SK-MEL-5 (cell line): ENCODE results near the gene NAB1. TPM values are rescaled to one million over a fixed set of nuclear protein-coding genes. Genes with fewer than 3 reads are reported as not detected.

Source experiments
- DNase-seq: peaks from one replicate; pipeline ENCODE4 v3.0.0-alpha.2; 2016; ENCODE audit warnings: low read depth, low spot score
- in situ Hi-C: cut with HindIII; loops from 2 replicates; pipeline ENCODE4 v1.10.0; 2016; ENCODE audit warnings: low sequenced_read_pairs, high pct_unique_total_duplicates, low pct_unique_long_range_greater_than_20kb
- total RNA-seq: library from RNA; depleted of rRNA; stranded (reverse); fragments of >200 nt; shearing (Covaris generic); gene quantifications from 2 replicates; pipeline ENCODE4 v1.2.3, GENCODE V29; 2014

NAB1 gene
- total RNA-seq, 1 experiment from 2014 or later, result 41.5 TPM

DNA sequence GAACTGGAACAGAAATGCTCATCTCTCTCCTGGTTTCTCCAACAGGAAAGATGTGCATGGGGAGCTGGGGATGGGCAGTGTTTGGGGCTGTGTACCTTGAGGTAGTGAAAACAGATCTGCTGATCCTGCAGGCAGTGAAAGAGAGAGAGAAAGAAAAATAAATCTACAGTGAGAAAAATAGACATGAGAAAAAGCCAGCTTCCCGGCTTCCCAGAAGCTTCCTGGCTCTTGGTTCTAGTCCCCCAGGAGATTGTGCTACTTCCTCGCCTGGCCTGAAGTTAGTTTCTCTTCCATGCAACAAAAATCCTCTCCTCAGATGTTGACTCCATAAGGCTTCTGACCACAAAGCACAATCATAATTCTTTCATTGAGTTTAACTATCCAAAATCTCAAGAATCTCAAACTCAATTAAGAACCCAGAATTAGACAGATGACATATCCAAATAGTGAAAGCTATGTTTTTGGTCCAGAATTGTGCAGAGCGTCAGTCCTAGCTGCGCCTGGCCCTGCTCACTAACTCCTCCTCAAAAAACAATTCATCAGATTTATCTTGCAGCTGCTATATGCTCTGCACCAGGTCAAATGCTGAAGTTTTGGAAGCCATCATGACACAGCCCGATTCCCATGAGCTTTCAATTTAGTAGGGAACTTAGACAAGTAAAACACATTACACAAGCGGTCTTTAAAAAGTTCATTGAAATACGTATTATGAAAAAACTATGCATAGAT lies 20.1 kb upstream of the NAB1 start:
- no peak for DNase-seq
- in situ Hi-C loops, result no loop called here

DNA sequence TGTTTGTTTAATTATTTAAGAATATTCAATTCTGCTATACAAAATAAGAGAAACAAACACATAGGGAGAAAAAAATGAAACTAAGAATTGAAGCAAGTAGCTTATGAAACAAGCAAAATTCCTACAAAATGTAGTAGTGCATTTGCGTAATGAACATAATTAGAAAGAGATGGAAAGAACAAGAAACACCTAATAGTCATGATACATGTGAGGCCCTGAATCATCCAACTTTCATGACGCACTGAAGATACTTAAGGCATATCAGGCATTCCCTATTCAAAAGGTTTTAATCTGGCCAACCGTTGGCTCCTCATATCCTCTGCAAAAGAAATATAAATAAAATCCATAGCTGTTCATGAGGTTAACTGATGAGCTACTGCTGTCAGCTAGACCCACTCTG lies 14.5 kb upstream of the NAB1 start:
- in situ Hi-C loops, result no loop called here

DNA sequence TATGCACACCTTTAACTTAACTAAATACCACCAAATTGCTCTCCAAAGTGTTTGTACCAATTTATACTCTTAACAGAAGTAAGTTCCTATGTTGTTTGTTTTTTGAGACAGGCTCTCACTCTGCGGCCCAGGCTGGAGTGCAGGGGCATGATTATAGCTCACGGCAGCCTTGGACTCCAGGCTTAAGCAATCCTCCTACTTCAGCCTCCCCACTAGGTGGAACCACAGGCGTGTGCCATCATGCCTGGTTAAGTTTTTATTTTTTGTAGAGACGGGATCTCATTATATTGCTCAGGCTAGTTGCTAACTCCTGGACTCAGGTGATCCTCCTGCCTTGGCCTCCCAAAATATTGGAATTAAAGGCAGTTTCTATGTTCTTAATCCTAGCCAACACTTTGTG lies 13.1 kb upstream of the NAB1 start:
- DNase-seq, result no peak
- in situ Hi-C loops, result no loop called here

More for the DNA sequence above, 14.5 kb upstream of the NAB1 start:
- no peak for DNase-seq

DNA sequence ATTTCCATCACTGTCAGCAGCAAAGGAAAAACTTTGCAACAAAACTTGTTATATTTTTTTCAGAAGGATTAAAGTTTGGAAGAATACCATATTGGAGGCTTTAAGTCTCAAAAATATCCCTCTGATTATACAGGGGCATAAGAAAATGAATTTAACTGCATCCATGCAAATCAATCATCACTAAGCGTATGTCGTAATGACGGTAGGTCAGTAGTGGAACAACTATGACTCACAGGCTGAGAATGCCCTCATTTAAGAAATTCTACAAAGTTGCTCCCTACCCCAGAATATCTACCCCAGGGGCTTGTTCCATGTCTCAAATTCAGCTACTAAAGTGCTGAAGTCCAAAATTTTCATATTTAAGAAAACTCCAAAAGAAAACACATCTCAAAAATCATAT lies 12.5 kb upstream of the NAB1 start:
- in situ Hi-C loops, result no loop called here
- DNase-seq, result no peak

DNA sequence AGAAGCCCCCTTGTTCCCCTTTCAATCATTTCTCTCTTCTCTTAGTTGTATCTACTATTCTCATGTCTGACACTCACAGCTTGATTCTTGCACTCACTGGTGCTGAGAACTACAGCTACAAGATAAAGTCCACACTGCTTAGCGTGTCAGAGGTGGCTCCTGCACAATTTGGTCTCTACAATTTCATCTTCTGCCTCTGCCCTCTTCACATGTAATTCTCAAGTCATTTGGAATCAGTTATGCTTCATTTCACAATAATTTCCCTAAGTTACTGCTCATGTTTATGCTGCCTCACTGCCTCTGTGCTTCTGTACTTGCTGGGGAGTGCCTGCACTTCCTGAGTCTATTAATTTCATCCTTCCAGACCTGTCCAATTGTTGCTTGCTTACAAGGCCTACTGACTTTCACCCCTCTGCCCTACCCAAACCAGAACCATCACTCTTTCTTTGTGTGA lies 11.6 kb upstream of the NAB1 start:
- in situ Hi-C loops, result no loop called here
- DNase-seq, result no peak

DNA sequence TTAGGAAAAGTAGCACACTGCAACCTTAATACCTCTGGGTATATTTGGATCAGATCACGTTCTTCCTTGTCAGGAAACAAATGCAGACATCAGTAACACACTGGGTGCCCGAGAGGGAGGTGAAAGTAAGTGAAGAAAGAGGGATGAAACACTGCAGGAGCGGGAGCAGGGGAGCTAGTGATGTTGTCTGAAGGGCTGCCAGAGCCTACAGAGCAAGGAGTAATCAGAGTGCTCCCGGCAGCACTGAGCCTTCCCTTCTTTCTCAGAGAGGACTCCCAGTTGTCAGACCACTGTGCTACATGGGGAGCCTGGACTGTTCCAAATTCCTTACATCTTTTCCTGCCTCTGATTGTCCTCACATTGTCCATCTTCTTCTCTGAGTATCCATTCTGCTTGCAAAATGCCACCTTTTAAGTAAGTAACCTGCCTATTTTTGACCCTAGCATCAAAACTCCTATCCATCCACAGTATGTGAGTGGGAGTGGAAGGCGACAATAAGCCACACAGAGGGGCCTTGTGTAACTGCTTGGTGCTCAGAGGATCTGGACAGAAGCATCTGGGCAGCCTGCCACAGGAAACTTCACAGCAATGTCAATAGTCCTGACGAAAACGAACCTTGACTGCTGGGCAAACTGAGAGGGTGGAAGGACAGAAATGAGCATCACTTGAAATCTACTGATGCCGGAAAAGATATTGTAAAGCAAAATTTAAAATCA lies 10.8 kb upstream of the NAB1 start:
- DNase-seq, result no peak
- in situ Hi-C loops, result no loop called here

DNA sequence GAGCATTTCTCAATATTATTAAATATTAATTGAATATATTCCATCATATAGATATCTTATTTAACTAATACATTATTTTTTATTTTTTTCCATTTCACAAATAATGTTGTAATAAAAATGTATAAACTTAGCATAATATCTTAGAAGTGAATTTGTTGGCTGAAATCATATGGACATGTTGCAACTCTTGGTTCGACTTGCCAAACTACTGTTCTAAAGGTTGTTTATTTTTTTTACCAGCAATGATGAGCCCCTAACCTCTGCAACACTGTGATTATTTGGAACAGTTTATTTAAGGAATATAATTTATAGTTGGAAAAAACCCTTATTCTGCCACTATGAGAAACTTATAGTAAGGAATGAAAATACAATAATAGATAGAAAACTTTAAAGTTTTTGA lies 8.8 kb upstream of the NAB1 start:
- DNase-seq, result no peak
- in situ Hi-C loops, result no loop called here

DNA sequence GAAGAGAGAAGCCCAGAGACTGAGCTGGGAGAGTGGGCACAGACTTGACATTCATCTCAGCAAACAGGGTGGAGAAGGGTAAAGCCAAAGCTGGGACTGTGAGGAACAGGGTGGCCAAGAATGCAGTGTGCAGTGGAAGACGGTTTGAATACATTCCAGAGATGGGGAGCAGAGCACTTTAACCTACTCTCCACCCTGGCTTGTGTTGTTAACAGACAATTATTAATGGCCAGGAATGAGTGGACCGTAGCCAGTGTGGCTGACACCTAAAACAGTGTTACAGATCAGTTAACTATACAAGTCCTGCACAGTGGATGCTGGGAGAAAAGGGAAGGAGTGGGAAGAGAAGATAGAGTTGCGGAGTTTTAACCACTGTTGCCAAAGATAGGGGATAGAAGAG lies 7.4 kb upstream of the NAB1 start:
- in situ Hi-C loops, result no loop called here
- DNase-seq, result no peak

DNA sequence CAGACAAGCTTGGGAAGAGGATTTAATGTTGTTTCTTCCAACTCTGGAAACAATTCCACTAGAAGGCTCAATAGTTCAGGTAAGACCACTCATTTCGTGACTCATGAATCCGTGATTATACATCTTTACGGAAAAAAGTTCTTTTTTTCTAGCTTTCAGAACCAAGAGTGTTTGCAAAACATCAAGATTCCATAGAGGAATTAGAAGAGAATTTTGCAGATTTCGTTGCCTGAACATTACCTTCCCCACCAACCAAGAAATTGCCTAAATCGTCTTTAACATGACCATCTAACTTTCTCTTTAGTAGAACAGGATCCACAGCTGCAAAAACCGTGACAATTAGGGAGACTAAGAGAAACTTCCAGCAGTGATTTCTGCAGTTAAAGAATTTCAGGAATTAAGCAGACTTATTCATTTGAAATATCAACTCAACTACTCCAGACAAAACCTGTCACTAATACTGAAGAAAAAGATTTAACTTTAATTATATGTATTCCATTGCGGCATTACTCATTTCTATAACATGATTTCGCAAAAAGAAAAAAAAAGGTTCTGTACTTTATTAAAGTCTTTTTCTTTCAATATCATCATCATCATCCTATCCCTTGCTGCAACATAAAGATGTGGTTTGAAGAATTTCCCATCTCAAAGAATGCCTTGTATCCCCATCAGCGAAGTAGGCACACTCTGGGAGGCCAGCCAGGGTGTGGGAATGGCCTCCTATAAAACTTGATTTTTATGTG lies 1.9 kb upstream of the NAB1 start:
- in situ Hi-C loops, result no loop called here
- DNase-seq, result no peak

DNA sequence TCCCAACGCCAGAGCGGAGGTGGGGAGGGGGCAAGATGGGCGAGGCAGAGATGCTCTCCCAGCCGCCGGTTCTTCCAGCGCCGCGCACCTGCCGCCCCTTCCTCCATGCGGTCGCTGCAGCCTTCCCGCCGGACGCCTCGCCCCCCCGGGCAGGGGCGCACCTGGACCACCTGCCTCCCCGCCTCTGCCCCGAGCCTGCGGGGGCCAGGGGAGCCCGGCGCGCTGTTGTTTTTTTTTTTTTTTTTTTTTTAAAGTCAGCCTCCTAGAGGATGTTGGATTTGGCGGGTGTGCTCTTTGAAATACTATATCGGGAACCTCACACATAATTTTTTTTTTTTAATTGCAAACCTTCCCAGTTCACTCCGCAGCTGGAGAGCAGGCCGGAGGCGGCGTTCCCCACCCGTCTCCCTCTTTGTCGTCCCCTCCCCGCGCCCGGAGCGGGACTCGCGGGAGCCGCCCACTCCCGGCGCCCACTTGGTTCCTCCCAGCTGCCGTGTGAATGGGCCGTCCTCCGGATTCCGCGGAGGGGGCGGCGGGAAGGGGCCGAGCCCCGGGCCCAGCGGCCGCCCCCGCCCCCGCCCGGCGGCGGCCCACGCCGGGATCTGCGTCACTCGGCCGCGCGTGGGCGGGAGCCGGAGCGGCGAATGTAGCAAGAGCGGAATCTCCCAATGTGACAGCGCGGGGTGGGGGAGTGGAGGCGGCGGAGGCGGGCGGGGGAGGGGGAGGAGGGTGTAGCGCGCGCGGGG lies 421 bp upstream of the NAB1 start:
- peak; percentile 72 for DNase-seq
- in situ Hi-C loops, result no loop called here

DNA sequence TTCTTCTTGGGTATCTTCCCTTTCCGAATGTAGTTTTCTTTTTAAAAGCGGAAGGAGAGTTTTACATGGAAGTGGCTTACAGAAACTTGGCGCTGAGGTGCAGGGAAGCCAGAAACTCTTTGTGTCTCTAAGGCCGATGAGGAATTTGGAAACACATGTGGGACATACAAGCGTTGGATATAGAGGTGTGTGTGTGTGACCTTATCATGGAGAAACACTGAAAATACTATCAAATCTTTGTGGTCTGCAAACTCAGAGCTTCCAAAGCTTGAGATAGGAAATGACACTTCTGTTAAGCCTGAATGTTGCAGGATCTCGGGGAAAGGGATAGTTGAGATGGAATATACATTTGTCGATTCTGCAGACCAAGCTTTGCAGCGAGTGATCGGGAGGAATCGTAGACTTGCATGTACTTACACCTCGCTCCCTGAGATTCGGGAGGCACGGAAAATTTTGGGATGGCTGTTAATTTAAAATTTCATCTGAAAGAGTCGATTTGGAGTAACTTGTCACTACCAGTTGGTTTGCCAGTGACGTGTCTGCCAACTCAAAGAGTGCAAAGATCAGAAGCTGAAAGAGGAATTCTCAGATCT lies 1.0 kb downstream of the NAB1 start:
- in situ Hi-C loops, result no loop called here
- DNase-seq, result peak; percentile 31

DNA sequence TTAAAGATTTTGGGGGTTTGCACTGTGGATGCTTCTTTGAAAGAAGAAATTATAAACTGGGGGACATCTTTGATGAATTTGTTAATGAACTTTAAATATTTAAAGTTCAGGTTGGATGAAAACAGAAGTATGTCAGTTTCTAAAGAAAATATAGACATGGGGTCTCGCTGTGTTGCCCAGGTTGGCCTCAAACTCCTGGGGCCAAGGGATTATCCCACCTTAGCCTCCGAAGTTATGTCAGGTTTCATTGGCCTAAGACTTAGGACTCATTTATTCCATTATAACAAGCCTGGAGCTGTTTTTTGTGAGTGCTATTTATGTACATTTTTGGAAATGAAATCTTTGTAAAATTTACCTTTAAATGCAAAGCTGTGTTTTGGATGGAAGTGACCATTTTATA lies 2.5 kb downstream of the NAB1 start:
- in situ Hi-C loops, result no loop called here

DNA sequence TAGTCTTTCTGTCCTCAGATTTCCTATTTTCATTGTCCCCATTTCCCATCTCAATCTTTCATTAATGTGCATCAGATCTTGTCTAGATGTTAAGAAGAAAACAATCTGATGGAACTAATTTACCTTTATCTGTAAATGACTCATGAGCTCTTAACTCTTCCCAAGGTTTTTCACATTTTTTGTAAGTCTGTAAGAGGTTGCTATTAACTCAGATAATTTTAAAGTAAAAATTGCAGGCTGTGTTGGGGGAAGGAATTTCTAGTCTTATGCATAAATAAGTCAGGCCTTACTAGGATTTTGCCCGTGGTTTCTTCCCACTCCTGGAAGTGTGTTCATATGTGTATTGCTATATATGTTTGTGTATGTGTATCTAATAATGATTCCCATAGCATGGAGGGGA lies 4.3 kb downstream of the NAB1 start:
- DNase-seq, result no peak
- in situ Hi-C loops, result no loop called here

More for the DNA sequence above, 2.5 kb downstream of the NAB1 start:
- no peak for DNase-seq

DNA sequence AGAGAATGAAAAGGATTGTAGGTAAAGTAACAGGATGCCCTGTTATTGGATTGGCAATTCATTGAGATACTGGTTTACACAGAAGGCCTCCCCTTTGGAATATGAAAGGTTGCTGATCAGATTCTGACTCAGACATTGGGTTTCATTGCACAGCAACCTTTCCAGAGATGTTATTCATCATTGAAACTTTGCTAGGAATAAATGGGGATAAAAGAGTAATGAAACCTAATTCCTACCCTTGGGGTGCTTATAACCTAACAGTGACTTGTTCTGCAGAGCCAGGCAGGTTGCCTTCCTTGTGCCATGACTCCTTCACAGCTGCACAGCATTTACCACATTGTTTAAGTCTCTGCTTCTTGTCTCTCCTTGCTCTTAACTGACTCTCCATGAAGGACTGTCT lies 5.0 kb downstream of the NAB1 start:
- in situ Hi-C loops, result no loop called here
- no peak for DNase-seq

DNA sequence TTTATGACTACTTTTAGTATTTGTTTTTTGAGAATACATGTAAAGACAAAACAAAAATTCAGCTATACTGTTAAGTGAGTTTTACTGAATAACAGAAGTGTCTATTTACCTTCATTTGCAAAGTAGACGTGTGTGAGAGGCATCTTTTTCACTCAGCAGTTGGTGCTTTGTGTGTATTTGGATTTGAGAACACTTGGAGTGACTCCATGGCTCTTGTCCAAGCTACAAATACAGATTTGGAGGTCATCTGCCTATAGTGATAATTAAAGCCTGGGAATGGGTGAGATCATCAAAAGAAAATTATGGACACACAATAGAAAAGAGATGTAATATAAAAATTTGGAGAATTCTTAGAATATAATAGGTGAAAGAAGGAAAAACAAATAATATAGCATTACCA lies 6.2 kb downstream of the NAB1 start:
- no peak for DNase-seq
- in situ Hi-C loops, result no loop called here

DNA sequence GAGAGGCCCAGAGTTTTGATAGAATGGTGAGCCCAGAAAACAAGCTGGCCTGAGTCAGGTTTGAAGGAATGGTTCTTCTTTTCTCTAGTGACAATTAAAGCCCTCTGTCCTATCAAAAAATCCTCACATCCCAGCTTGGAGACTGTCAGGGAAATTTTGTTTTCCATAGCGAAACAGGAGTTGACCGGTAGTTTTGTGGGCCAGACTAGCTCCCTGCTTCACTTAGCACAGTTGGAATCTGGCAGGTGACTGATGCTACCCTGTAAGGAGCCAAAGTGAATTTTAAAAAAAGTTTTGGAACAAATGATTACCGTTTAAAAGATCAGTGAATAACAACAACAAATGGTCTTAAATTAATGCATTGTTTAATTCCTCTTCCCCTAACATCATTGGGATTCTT lies 6.7 kb downstream of the NAB1 start:
- in situ Hi-C loops, result no loop called here
- no peak for DNase-seq

DNA sequence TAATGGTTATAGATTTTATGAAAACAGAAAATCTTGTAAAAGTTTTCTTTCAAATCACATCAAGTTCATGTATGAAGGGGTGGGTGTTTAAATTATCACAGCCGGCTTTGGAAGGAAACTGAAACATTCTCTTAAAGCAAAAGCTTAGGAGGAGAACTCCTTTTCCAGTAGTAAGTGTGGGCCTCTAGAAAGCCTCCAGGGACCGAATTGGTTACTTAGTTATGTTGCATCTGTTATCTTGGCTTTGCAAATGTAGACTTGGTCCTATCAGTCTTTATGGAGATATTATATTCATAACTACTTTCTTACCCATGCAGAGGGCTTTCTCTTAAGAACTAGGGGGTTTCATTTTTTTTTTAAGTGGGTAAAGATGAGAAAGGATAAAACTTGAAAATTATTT lies 7.4 kb downstream of the NAB1 start:
- in situ Hi-C loops, result no loop called here
- DNase-seq, result no peak
